ENCODE data around the gene RBFA. TPM values are rescaled to one million over a fixed set of nuclear protein-coding genes. Genes with fewer than 3 reads are reported as not detected.

The RBFA gene
- total and polyA plus RNA-seq, 2 experiments from 2014 or later, result 33.8 to 43.3 TPM

GRCh38 chr18:80009661-80010550, 24.3 kb upstream of the RBFA start (continued):
- no peak for TF ChIP-seq CTCF (conservative IDR thresholded peaks at IDR 0.05; ENCODE audit: low read depth in 2 of 2)
- no peak for TF ChIP-seq ETS1 (IDR thresholded peaks at IDR 0.05)
- no peak for TF ChIP-seq ZNF114 (CRISPR knock-in tag; IDR thresholded peaks at IDR 0.05)
- TF ChIP-seq REST (IDR thresholded peaks at IDR 0.05; ENCODE audit: unreplicated experiment), result no peak
- no peak for TF ChIP-seq JUNB (IDR thresholded peaks at IDR 0.05; ENCODE audit: unreplicated experiment)
- TF ChIP-seq EZH2 (IDR thresholded peaks at IDR 0.05; ENCODE audit: low read depth, unreplicated experiment), result no peak
- no peak for TF ChIP-seq STAT1 (IDR thresholded peaks at IDR 0.05; ENCODE audit: unreplicated experiment)

GRCh38 chr18:80010551-80010906, 23.7 kb upstream of the RBFA start:
- Histone ChIP-seq H2AFZ (no peak overlapping the region), H3K4me1 (ENCODE audit: insufficient read depth) (peaks cover 5% of the 10 kb centered on the region), H3K4me2 (no peak overlapping the region), H3K27me3 (ENCODE audit: insufficient read depth) (no peaks in the 10 kb centered on the region), H3K9me2 (ENCODE audit: insufficient read depth) (0 out of 2 replicates have a peak, but pooled peaks cover 4% of the 10 kb centered on the region), H3K36me3 (ENCODE audit: insufficient read depth) (no peaks in the 10 kb centered on the region), H4K20me1 (replicated peaks; ENCODE audit: insufficient read depth) (no peaks in the 10 kb centered on the region), H3K4me3 (no peak overlapping the region), H3F3A (replicated peaks; ENCODE audit: low read depth) (no peaks in the 10 kb centered on the region), H3K27ac (ENCODE audit: low read depth) (no peak overlapping the region), H3K79me2 (replicated peaks; ENCODE audit: insufficient read depth) (no peaks in the 10 kb centered on the region)
- Mint-ChIP-seq H3K27me3 (ENCODE audit: insufficient read depth, low read depth, poor library complexity) (peaks cover 1% of the 10 kb centered on the region), H3K4me1 (peaks cover 8% of the 10 kb centered on the region; the same call in 2 of the 3 replicates), H3K9me3 (peaks cover 74% of the 10 kb centered on the region), H3K4me3 (no peak overlapping the region), H3K36me3 (ENCODE audit: low read depth) (peaks cover 42% of the 10 kb centered on the region), H3K27ac (no peak overlapping the region)
- no peak for ATAC-seq
- no peak for DNase-seq (ENCODE audit: low spot score)
- TF ChIP-seq CREB1 (CRISPR knock-in tag; IDR thresholded peaks at IDR 0.05; ENCODE audit: low read depth), result no peak
- no peak for TF ChIP-seq ZNF331 (CRISPR knock-in tag; IDR thresholded peaks at IDR 0.05; ENCODE audit: low read depth)
- TF ChIP-seq EZH2phosphoT487 (IDR thresholded peaks at IDR 0.05; ENCODE audit: unreplicated experiment), result no peak
- no peak for TF ChIP-seq ETS1 (IDR thresholded peaks at IDR 0.05)
